HEK293T (cell line): Measurements from ENCODE around the gene GABRG3.

Experiments used
- ELF4 ChIP-seq: fragments of 450-650 bp; IDR thresholded peaks from 2 replicates; pipeline ENCODE4 v1.6.1; 2017; ENCODE audit warnings: antibody characterized with exemption
- FOXA1 ChIP-seq: fragments of 450-650 bp; IDR thresholded peaks from 2 replicates; pipeline ENCODE4 v1.6.1; 2016; ENCODE audit warnings: mild to moderate bottlenecking
- FOXK2 ChIP-seq: fragments of 450-650 bp; IDR thresholded peaks from 2 replicates; pipeline ENCODE4 v1.6.1; 2016; ENCODE audit warnings: mild to moderate bottlenecking
- HDGF ChIP-seq: fragments of 450-650 bp; IDR thresholded peaks from 2 replicates; pipeline ENCODE4 v1.6.1; 2017; ENCODE audit warnings: antibody characterized with exemption, borderline replicate concordance
- NFRKB ChIP-seq: fragments of 450-650 bp; IDR thresholded peaks from 2 replicates; pipeline ENCODE4 v1.6.1; 2016; ENCODE audit warnings: mild to moderate bottlenecking, moderate library complexity
- SUZ12 ChIP-seq: fragments of 450-650 bp; IDR thresholded peaks from 2 replicates; pipeline ENCODE4 v1.6.1; 2016; ENCODE audit warnings: mild to moderate bottlenecking
- TARDBP ChIP-seq: fragments of 450-650 bp; IDR thresholded peaks from 2 replicates; pipeline ENCODE4 v1.6.1; 2016
- ZNF384 ChIP-seq: fragments of 450-650 bp; IDR thresholded peaks from 2 replicates; pipeline ENCODE4 v1.6.1; 2016
- TF ChIP-seq, protein P1 (sequence below): fragments of 450-650 bp; IDR thresholded peaks from 2 replicates; pipeline ENCODE4 v1.6.1; 2016

DNA sequence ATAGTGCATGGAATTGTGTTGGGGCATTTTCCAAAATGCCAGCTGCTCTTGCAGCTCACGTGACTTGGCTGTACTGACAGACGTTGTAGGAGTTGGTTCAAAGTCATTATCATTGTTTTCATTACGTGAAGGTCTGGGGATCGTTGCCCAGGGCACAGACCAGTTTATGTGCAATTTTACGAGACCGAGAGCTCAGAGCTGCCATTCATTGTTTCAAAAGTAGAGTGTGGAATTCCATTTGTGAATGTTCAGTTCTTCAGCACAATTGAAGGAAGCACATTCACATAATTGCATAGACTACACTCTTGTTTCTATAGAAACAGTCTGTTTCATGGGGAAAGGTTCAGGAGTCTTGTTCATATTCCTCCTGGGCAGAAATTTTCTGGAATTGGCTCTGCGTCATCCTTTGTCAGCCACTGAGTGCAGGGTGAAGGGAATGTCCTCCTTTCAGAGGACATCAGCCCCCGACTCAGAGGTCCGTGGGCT, 54.5 kb downstream of the GABRG3 start:
- TF ChIP-seq, protein P1, sequence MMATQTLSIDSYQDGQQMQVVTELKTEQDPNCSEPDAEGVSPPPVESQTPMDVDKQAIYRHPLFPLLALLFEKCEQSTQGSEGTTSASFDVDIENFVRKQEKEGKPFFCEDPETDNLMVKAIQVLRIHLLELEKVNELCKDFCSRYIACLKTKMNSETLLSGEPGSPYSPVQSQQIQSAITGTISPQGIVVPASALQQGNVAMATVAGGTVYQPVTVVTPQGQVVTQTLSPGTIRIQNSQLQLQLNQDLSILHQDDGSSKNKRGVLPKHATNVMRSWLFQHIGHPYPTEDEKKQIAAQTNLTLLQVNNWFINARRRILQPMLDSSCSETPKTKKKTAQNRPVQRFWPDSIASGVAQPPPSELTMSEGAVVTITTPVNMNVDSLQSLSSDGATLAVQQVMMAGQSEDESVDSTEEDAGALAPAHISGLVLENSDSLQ = no peak
- TF ChIP-seq NFRKB = no peak
- TF ChIP-seq SUZ12 = no peak
- no peak for TF ChIP-seq FOXK2
- no peak for TF ChIP-seq FOXA1
- no peak for TF ChIP-seq HDGF
- TF ChIP-seq ZNF384 = no peak
- TF ChIP-seq TARDBP = no peak
- TF ChIP-seq ELF4 = no peak
